HG03139 (cell line): ENCODE measurements around the gene CORO1C.

ENCODE experiments used
- ATAC-seq: cut with Tn5 transposase; IDR thresholded peaks from one replicate; pipeline ENCODE4 v1.9.1; 2021; ENCODE audit not compliant: unreplicated experiment

Gene CORO1C

GRCh38 chr12:108605690-108606406 is 125.5 kb downstream of the CORO1C start:
- ATAC-seq = no peak

- ATAC-seq = no peak
Measured at GRCh38 chr12:108605000-108605689, 126.2 kb downstream of the CORO1C start.

GRCh38 chr12:108604208-108604941 is 126.9 kb downstream of the CORO1C start:
- no peak for ATAC-seq

- no peak for ATAC-seq
Measured at GRCh38 chr12:108603743-108604142, 127.6 kb downstream of the CORO1C start.

GRCh38 chr12:108602976-108603704 is 128.2 kb downstream of the CORO1C start:
- ATAC-seq = no peak

- ATAC-seq = no peak
Measured at GRCh38 chr12:108602209-108602705, 129.1 kb downstream of the CORO1C start.

GRCh38 chr12:108600702-108601007 is 130.7 kb downstream of the CORO1C start:
- ATAC-seq = no peak

- no peak for ATAC-seq
Measured at GRCh38 chr12:108599948-108600701, 131.2 kb downstream of the CORO1C start.

- no peak for ATAC-seq
Measured at GRCh38 chr12:108599541-108599940, 131.8 kb downstream of the CORO1C start.

- no peak for ATAC-seq
Measured at GRCh38 chr12:108598553-108599250, 132.6 kb downstream of the CORO1C start.

GRCh38 chr12:108597559-108598471 is 133.5 kb downstream of the CORO1C start, which contains the start of gene TMEM119:
TSS of gene TMEM119 (minus strand) at chr12:108598084. CDS start at chr12:108592383, 5,701 bp downstream.
- ATAC-seq = no peak

GRCh38 chr12:108596854-108597558 is 134.3 kb downstream of the CORO1C start:
- no peak for ATAC-seq

GRCh38 chr12:108595711-108596647 is 135.3 kb downstream of the CORO1C start:
- no peak for ATAC-seq
